ENCODE data around the gene DNAH10.

DNAH10 gene

DNA sequence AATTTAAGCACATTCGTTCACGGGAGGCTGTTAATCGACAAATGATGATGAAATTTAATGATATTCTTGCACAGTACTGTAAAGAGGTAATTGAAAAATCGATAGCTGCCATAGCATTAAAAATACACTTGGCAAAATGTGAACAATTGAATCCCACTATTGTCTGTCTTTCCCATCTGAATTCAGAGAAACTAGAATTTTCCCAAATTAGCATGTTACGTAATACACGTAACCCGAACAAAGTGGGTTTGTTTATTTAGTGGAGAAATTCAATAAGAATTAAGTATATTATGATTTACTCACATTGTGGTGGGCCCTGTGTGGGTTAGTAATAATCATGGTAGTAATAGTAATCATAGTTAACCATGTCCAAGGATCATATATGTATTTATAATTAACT, 31.9 kb downstream of the DNAH10 start:
- no peak for DNase-seq

DNA sequence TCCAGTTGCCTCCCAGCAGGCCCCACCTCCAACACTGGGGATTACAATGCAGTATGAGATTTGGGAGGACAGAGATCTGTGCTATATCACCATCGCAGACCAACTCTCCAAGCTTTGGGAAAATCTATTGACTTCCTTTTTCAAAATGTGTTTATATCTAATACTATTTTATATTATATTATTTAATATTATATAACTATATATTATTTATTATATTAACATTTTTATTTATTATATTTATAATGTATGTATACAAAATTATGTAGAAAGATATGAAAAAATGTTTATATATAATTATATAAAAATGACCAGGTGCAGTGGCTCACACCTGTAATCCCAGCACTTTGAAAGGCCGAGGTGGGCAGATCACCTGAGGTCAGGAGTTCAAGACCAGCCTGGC, 36.4 kb downstream of the DNAH10 start:
- DNase-seq = no peak

DNA sequence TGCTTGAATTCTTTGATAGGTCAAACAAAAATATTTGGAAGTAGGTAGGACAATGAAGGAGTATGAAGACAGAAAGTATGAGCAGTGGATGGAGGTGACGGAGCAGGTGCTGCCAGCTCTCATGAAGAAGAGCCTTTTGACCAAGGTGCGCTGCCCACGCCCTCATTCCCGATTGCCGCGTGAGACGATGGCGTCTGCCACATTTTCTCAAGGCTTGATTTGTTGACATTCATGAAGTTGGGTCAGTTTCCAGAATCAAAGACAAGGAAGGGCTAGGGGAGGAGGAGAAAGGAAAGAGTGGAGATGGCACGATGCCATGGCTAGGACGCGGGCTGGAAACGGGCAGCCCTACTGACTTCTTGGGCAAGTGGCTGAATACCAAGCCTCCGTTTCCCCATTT, 37.1 kb downstream of the DNAH10 start:
- DNase-seq = no peak

DNA sequence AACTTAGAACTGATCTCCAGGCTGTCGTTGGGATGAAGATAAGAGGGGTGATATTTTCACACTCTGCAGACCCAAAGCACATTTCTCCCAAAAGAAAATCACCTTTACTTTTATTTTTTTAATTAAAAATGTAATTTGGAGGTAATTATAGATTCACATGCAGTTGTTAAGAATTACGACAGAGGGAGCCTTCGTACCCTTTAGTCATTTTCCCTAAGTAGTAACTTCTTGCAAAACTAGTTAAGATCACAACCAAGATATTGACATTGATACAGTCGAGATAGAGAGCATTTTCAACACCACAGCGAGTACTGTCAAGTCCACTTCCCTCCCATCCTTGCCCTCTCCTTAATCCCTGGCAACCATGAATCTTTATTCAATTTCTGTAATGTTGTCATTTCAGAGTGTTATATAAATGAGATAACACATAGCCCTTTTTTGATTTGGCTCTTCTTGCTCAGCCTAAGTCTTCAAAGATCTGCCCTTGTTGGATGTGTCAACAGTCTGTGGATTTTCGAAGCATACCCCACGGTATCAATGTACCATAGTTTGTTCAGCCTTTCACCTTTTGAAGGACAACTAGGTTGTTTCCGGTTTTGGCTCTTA, 39.6 kb downstream of the DNAH10 start:
- no peak for DNase-seq

DNA sequence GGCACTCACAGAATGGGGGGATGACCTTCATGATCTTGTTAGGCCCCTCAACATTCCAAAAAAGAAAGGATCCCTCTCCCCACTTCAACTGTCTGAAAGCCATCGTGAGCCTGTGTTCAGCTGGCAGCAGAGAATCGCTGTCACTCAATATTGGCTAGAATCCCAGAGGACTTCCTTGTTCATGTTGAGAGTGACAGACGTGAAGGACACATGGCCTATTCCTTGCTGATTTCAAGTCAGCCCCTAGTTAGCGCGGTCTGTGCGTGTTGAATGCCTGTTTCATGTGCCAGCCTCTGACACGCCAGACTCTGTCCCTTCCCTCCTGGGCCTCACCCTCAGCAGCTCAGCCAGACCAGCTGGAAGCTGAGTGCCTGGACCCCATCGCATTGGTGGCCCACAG, 43.1 kb downstream of the DNAH10 start:
- DNase-seq = no peak

DNA sequence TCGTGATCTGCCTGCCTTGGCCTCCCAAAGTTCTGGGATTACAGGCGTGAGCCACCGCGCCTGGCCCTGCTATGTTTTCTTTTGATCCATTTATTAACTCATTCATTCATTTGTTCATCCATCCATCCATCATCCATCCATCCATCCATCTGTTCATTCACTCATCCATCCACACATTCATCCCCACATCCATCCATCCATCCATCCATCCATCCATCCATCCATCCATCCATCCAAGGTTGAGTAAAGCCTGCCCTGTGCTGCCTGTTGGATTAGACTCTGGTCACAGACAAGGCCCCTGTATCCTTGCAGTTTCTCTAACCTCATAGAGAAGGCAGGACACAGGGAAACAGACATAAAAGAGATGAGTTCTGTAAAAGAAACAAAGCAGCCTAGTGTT, 44.9 kb downstream of the DNAH10 start:
- no peak for DNase-seq

DNA sequence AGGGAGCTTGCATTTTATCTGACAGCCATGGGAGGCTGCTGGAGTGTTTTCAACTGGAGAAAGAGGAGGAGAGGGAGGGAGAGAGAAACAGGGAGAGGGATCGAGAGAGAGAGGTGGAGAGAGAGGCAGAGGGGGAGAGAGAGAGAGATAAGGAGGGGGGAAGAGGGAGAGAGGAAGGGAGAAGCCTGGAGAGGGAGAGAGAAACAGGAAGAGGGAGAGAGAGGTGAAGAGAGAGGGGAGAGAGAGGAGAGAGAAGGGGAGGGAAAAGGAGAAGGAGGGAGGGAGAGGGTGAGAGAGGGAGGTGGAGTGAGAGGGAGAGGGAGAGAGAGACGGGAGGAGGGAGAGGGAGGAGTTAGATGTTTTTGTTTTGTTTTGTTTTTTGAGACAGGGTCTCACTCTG, 45.6 kb downstream of the DNAH10 start:
- DNase-seq = no peak

DNA sequence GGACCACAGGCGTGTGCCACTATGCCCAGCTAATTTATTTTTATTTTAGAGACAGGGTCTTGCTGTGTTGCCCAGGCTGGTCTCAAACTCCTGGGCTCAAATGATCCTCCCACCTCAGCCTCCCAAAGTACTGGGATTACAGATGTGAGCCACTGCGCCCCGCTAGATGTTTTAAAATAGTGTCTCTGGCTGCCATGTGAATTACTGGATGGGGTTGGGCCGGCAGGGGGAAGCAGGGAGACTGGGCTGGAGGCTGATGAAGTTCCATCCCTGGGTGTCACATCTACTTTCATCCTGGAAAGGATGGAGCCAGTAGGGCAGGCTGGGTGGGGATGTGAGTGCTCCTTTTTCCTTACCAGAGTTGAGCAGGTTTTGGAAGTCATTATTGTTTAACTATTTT, 46.1 kb downstream of the DNAH10 start:
- DNase-seq = no peak

DNA sequence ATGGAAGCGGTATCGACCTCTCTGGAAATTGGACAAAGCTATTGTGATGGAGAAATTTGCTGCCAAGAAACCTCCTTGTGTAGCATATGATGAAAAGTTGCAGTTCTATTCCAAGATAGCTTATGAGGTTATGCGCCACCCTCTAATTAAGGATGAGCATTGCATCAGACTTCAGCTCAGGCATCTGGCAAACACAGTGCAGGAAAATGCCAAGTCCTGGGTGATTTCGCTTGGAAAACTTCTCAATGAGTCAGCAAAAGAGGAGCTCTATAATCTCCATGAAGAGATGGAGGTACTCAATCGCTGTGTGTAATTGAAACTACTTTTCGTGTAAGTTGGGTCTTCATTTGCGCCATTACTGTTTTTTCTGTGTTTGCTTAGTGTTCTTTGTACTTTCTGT, 51.2 kb downstream of the DNAH10 start:
- DNase-seq = no peak

DNA sequence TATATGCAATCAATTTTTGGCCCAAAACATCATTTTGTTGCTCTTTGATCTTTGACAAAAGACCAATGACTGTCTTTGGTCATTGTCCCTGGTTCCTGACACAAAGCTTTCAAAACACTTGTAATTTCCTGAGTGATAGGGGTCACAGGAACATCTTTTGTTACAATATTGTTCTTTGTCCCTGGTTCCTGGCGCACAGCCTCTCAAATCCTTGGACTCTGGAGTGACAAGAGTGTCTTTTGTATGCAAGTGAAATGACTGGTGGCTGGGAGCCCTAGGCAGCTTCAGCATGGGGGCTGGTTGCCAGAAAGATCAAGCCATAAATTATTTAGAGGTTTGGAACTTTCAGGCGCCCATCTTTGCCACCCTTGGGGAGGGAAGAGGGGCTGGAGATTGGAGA, 53.9 kb downstream of the DNAH10 start:
- DNase-seq = no peak

DNA sequence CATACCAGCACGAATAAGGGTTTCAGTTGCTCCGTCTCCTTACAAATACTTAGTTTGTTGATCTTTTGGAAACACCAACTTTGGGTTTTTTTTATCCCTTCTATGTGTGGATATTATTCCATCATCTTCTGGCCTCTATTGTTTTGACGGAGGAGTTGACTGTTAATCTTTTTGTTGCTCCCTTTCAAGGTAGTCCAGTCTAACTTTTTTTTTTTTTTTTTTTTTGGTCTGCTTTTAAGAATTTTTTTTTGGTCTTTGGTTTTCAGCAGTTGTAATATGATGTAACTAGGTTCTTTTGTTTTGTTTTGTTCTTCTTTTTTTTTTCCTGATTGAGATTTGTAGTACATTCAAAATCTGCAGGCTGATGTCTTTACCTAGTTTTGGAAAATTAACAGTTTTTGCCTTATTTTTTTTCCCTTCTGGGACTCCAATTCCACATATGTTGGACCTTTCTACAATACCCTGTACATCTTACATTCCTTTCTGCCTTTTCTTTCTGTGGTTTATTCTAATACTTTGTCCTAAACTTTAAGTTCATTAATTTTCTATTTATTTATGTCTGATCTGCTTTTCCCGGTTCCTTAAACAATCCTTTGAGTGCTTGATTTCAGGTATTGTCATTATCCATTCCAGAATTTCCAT, 54.9 kb downstream of the DNAH10 start:
- DNase-seq = no peak

DNA sequence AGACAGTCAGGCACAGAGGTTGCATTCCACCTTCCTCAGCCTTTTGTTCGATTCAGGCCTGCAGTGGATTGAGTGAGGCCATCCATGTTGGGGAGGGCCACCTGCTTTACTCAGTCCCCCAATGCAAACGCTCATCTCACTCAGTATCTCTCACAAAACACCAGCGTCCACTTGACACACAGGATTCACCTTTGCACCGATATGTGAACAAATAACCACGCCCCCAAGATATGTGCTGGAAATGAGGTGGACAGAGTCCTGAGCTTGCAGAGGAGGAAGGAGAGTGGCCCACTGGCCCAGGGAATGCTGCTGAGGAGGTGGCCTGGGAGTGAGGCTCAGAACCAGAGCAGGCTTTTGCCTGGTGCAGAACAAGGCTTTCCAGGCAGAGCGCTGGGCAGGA, 60.7 kb downstream of the DNAH10 start:
- no peak for DNase-seq

DNA sequence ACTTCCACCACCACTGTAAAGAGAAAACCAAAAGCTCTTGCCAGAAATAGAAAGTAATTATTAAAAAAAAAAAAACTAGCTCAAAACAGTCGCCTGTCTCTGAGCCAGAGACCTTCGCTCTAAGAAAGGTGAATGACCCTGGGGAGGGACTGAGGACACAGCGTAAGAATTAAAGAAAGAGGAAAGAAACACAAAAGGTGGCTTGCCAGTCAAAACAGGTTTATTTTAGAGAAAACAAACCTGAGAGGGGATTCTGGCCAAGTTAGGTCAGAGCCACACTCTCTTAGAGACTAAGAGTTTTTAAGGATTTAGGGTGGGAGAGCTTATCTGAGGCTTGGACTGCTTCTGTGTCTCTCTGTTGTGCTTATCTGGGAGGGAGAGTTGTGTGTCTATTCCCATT, 66.0 kb downstream of the DNAH10 start:
- no peak for DNase-seq

DNA sequence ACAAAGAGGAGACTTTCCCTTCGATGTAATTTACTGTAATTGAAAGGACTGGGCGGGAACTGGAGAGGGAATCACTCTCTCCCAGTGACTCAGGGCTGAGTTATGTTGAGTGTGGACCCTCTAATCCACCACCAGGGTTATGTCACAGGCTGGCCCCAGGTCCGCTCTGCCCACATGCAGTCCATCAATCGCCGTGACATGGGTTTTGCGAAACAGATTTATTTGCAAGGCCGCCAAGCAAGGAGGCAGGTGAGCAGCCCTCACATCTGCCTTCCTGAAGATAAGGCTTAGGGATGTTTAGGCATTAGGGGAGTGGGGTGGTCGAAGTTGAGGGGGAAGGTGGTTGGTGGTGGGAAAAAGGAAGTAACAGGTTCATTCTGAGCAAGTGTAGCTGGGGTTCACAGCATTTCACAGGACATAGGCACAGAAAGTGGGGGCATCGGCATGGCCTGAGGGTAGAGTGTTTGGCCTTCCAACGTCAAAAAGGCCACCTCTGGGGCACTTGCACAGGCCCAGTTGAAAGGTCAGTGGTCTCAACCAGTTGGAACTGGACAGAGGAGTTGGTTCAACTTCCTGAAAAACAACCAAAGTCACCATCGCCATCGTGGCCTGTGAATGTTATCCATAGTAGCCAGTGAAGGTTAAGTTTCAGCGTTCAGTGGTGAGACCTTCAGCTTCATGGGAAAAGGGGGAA, 66.9 kb downstream of the DNAH10 start:
- DNase-seq = no peak

DNA sequence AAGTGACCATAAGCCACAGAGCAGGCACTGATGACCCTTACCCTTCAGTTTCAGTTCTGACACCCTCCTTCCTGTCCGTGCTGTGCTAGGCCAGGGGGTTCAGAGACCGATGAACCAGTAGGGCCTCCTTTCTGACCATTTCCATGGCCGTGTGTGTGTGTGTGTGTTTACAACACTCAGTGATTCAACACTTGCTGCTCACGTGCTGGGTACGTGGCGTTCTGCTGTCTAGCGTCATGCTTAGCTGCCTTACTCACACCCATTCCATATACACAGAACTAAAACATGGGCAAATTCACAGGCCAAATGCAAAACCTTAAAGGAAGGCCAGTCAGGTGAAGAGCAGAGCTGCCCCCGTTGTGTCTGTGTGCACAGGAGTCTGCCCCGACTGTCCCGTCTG, 67.5 kb downstream of the DNAH10 start:
- DNase-seq = no peak

DNA sequence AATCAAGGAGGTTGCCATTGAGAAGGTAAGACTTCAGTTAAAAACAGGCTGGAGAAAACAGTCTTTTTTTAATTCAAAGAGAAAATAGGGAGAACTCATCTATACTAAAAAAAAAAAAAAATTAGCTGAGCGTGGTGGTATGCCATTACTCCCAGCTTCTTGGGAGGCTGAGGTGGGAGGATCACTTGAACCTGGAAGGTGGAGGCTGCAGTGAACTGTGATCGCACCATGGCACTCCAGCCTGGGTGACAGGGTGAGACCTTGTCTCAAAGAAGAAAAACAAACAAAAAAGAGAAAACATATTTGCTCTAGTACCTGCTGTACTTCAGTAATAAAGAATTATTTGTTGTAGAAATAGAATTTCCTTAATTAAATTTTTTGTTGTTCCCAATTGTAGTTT, 68.6 kb downstream of the DNAH10 start:
- no peak for DNase-seq

DNA sequence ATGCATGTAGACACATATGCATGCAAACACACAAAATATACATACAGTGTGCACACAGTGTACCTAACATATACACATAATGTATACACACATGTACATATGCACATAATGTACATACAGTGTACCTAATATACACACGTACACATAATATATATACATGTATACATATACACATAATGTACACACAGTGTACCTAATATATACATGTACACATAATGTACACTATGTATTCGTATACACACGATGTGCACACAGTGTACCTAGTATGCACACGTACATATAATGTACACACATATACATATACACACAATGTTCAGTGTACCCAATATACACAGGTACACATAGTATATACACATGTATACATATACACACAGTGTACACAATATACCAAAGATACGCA, 70.0 kb downstream of the DNAH10 start:
- no peak for DNase-seq

DNA sequence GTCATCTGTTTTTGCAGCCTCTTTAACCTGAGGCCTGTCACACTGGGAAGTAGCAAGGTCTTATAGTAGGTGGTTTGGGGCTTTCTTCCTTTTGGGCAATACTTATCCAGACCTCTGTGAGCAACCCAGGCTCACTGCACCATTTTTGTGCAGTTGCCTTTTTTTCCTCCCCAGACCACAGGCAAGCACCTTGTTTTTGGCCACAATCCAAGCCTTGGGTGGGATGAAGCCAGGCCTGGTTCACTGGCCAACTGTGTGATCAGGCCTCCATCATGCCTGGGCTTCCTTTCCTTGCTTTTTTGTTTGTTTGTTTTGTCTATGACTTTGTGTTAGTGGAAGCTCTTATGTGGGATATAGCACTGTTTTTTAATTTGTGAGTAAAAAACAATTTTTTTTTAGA, 71.7 kb downstream of the DNAH10 start:
- no peak for DNase-seq

DNA sequence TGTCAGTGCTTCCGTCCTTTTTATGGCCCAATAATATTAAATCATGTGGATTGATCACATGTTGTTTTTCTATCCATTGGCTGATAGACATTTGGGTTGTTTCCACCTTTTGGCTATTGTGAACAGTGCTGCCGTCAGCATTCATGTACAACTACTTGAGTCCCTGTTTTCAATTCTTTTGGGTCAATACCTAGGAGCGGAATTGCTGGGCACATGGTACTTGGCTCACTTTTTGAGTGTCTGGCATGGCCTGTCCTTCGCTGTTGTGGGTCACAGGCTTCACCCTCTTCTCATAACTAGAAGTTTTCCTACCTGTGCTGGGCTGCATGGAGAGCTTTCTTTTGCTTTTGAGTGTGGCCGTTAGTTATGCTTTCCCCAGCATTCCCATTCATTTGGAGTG, 72.7 kb downstream of the DNAH10 start:
- DNase-seq = no peak

DNA sequence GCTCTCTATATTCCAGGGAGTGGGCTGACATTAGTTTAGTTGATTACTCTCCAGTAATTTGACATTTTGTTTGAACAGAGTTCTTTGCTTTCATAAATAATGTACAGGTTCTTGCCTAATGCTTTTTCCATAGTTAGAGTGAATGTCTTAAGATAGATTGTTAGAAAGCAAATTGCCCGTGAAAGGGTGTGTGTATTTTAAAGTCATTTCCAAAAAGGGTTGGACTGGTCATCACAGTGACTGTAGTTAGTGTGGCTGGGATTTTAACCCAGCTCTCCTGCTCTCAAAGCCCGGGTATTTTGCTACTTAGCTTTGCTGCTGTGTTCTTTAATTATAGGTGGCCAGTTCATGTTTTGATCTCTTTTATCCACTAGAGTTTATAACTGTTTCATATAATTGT, 74.2 kb downstream of the DNAH10 start:
- DNase-seq = no peak

DNA sequence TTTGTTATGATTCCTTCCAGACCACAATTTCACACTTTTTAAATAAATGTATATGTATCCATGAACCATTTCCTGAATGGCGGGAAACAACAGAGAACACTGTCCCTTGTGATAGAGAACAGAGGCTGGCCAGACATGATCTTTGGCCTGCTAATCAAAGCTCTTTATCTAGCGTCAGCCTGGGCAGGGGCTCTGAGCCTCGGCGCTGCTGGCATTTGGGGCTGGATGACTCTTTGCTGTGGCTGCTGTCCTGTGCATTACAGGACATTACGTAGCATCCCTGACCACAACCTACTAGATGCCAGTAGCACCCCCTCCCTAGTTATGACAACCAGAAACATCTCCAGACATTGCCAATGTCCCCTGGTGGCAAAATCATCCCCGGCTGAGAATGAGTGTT, 77.7 kb downstream of the DNAH10 start:
- no peak for DNase-seq

DNA sequence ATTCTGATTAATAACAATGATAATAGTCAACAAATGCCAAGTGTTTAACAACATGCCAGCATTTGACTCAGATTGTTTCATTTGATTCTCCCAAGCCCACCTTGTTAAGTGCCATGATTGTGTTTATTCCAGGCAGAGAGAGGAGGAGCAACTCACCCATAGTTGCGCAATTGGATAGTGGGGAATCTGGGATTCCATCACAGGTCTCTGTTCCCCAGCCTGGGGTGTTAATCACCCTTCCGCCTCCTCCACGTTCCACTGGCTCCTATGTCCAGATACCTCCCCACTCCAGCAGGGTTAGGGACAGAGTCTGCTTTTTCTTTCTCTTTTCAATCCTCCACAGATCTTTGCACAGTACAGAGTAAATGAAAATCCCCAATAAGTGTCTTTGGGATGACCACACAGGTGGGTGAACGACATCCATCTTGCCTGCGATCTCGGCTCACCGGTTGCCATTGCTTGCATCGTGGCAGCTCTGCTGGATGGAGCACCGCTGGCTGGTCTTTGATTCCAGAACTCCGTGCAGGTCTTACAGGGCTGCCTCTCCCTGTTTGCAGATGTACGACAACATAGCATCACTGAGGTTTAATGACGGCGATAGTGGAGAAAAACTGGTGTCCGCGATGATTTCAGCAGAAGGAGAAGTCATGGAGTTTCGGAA, 78.8 kb downstream of the DNAH10 start:
- no peak for DNase-seq

DNA sequence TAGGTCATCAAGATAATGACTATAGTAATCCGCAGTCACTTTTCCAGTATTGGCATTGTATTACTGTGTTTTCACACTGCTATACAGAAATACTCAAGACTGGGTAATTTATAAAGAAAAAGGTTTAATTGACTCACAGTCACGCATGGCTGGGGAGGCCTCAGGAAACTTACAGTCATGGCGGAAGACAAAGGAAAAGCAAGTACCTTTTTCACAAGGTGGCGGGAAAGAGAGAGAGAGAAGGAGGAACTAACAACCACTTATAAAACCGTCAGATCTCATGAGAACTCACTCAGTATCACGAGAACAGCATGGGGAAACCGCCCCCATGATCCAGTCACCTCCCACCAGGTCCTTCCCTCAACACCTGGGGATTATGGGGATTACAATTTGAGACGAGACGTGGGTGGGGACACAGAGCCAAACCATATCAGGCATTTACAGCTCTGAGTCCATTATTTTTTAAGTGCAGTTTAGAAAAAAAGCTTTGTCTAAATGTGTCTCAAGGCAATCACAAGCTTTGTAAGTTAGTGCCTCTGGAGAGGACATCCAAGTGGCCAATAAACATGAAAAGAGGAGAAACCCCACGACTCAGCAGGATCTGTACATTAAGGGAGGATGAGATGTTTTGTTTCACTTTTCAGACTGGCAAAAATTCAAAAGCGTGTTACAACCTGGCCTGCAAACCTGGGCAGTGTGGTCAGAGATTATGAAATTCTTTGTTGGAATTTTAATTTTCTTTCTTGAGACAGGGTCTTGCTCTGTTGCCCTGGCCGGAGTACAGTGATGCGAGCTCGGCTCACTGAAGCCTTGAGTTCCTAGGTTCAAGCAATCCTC, 82.0 kb downstream of the DNAH10 start:
- no peak for DNase-seq

Measured in NCI-H1436 treated with DMSO at 0.1 percent for 48 hours (cell line).